HG02884 (cell line): ENCODE results near the gene ATP4A.

Experiments used
- ATAC-seq: cut with Tn5 transposase; IDR thresholded peaks from one replicate; pipeline ENCODE4 v1.9.1; 2021; ENCODE audit warnings: mild to moderate bottlenecking, moderate library complexity; ENCODE audit not compliant: unreplicated experiment

The ATP4A gene

DNA sequence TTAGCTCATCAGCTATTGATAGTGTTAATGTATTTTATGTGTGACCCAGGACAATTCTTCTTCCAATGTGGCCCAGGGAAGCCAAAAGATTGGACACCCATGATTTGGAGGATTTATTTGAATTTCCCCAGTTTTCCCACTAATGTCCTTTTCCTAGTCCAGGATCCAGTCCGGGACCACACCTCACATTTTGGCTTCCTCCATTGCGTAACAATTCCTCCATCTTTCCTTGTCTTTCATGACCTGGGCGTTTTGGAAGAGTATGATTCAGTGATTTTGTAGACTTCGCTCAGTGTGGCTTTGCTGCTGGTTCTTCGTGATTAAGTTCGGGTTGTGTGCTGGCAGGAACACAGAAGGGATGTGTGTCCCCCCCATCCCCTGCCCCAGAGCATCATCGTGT is 3.3 kb upstream of the ATP4A start:
- ATAC-seq = no peak

DNA sequence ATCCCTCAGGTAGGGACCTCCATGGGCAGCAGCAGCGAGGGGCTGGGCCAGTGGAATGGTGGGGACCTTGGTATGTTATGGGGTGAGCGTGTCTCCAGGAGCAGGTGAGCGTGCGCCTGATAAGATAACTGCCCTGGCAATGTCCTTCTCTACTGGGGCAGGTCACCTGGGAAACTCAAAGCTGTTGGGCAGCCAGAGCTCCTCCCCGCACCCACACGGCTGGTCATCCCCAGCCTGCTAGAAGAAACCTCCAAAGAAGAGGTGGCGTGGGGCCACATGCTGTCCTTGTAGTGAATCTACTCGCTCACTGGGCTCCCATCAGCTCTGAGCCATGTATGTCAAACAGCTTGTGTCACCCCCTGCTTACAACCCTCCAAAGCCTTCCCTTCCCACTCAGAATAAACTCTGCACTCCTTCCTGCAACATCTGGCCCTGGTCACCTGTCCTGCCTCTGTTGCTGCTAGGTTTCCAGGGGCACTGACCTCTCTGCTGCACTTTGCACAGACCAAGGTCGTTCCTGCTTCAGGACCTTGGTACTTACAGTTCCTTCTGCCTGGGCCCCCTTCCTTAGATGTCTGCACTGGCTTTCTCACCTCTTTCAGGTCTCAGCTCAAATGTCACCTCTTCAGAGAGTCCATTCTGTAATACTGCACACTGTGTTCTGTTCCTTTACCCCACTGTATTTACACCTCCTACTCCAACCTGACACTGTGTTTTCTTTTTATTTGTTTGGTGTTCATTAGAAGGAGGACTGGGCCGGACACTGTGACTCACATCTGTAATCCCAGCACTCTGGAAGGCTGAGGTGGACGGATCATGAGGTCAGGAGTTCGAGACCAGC is 1.8 kb upstream of the ATP4A start:
- no peak for ATAC-seq

DNA sequence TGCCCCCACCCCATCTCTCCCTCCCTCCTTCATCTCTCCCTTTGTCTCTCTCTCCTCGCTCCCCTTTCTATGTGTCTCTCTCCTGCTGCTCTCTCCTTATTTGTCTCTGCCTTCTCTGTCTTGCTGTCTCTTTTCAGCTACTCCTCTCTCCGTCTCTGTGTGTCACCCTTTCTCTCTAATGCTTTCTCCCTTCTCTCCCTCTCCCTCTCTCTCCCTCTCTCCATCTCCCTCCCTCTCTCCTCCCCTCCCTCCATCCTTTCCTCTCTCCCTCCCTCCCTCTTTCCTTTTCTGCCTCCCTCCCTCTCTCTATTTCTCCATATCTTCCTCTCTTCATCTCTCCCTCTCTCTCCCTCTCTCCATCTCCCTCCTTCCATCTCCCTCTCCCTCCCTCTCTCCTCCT is 682 bp downstream of the ATP4A start:
- no peak for ATAC-seq

DNA sequence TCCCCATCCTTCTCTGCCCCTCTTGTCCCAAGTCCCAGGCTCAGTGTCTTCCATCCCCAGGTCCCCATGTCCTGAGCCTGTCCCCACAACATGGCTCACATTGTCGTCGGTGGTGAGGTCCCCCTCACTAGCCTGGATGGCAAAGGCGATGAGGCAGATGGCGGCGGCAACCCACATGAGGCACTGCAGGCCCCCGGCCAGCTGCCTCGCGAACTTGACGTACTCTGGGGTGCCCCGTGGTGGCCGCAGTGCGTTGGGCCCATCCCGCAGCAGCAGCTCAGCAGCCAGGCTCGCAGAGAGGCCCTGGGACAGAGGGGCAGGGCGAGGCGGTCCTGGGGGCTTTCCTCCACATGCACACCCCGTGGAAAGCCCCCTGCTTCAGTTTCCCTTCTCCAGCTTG is 1.1 kb downstream of the ATP4A start:
- ATAC-seq = no peak

DNA sequence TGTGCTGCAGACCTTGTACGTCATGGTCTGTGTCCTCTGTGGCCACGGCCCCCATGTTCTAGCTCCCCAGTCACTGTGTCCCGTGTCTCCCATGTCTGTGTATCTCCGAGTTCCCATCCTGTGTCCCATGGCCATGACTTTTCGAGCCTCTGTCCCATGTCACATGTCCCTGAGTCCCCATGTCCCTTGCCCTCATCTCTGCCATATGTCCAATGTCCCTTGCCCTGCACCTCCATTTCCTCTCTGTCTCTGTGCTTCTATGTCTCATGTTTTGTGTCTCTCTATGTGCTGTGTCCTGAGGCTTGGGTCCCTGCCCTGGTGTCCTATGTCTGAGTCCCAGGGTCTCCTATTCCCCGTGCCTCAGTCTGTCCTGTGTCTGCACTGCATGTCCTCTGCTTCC is 2.0 kb downstream of the ATP4A start:
- ATAC-seq = no peak

DNA sequence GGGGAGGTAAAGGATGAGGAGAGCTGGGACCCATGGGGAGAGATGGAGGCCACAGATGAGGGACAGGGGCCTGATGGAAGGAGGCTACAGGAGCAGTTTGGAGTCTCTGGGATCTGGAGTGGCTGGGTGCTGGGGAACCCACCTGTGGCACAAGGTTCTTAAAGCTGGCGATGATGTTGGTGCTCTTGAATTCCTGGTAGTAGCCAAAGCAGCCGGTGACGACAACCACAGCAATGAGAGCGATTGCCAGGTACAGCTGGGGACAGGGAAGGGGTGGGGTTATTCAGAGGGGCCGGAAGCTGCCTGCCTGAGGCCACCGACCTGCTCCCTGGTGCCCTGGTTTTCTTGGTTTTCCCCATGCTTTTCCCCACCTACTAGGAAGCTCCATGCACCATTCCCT is 2.8 kb downstream of the ATP4A start:
- ATAC-seq = no peak

DNA sequence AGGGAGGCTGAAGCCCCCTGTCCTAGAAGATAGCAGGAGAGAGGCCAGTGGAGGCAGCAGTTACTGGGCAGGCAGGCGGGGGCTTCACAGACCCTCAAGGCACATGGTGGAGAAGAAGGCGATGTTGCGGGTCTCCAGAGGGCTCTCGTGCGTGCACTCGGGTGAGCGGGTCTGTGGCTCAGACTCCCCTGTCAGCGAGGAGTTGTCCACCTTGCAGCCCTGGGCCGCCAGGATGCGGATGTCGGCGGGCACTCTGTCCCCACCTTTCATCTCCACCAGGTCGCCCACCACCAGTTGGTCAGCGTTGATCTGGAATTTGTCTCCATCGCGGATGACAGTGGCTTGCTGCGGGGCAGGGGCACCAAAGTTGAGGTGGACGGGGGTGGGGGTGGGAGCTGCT is 3.2 kb downstream of the ATP4A start:
- ATAC-seq = no peak

DNA sequence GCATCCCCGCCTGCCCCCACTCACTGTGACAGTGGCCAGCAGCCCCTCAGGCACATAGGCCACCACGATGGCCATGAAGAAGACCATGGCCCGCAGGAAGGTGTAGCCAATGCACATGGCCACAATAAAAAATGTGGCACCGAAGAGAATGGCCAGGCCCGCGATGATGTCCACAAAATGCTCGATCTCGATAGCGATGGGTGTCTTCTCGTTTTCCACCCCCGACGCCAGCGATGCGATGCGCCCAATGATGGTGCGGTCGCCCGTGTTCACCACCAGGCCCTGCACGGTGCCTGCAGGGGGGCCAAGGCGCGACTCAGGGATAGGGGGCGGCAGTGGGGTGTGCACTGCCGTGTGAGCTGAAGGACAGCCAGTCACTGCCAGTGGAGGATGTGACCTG is 3.7 kb downstream of the ATP4A start:
- ATAC-seq = no peak

DNA sequence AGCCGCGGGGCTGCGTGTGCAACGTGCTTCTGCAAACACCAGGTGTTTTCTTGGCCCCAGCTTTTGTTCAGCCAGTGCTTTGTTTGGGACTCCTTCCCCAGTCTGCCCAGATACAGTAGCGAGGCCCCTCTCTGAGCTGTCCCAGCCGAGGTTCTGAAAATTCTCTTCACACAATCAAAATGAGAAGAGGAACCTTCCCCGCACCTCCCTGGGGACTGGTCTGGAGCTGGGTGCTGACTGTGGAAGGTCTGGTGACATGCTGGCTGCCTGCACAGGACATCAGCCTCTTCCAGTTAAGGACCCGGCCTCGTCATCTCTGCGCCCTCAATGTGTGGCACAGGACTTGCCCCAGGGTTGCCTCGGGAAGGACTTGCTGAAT is 4.2 kb downstream of the ATP4A start:
- no peak for ATAC-seq

DNA sequence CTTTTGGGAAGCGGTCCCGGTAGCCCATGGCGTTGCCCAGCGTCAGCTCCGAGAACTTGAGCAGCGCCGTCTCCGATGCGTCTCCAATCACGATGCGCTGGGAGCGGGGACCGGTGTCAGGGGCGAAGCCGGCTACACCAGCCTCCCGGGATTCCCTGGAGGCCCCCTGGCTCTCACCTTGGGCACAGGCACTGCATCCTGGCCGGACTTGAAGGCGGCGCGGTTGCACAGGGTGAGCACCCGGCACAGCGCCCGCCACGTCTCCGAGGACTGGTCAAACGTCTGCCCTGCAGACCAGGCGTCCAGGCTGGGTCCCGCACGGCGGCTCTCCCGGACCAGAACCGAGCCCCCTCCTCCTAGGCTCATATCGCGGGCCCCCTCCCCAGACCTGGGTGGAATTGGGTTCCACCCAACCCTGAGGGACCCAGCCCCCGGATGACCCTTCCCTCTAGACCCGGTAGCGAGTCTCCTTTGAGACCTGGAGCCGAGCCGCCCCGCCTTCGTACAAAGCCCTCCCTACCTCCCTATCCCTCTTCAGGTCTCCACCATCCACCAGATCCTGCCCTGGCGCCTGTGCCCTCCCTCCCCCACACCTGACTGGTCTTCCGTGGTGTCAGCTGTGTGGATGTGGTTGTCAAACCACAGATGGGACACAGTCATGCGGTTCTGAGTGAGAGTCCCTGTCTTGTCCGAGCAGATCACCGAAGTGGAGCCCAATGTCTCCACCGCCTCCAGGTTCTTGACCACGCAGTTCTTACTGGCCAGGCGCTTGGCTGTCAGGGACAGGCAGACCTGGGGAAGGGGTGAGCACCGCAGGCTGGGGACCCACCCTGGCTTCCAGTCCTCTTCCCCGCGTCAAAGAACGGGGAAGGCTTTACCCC is 4.8 kb downstream of the ATP4A start:
- ATAC-seq = no peak

DNA sequence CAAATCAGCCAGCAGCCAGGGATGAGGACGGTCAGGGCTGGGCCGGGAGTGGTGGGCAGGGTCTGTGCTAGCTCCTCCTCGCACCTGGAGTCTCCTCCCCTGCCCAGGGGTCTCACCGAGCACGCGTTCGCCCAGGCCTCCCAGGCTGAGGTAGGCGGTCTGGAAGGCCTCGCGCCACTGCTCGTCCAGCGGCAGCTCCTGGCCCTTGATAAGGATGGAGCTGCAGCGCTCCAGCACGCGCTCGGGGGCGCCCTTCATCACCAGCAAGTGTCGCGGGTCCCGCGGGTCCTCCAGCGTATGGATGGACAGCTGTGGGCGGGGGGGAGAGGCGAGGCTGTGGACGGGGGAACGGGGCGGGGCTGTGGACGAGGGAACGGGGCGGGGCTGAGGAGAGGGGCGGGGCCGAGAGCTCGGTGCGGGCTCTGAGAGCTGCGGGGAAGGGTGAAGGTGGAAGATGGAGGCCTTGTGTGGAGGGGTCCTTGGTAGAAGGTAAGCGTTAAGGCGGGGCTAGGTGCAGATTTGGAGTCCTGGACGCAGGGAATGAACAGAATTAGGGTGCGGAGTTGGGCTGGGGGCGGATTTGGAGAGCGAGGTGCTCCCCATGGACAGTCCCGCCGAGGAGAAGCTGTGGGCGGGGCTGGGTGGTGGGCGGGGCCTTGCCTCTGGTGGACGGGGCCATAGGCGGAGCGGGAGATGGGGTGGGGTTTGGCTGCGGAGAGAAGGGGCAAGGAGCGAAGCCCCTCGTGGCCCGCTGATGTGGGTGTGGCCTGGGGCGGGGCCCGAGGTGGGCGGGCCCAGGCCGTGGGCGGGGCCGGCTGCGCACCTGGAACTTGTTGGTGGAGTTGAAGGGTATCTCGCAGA is 5.7 kb downstream of the ATP4A start:
- no peak for ATAC-seq

DNA sequence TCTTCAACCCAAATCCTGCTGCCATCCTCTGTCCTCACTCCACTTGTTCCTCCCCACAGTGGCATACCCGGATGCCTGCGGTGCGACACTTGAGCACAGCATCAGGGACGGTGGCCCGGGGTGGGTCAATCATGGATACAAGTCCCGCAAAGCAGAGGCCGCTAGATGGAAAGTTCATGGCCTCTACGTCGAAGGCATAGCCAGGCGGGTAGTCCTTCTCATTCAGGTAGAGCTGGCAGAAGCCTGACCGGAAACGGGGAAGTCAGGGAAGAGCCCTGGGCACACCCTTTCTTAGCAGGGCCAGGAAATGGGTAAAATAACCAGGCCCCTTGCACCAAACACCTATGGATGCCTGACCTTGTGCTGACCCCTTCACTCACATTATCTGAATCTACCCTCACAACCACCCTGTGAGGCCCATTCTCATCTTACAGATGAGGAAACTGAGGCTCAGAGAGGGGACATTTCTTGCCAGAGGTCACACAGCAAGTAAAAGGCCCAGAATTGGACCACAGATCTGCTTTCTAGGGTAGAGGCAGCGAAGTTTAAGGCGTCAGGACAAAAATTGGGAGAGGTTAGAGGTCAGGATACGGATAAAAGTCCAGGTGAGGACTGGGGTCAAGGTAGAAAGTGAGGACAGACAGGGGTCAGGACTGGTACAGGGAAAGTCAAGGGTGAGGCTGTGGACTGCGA is 6.5 kb downstream of the ATP4A start:
- no peak for ATAC-seq

DNA sequence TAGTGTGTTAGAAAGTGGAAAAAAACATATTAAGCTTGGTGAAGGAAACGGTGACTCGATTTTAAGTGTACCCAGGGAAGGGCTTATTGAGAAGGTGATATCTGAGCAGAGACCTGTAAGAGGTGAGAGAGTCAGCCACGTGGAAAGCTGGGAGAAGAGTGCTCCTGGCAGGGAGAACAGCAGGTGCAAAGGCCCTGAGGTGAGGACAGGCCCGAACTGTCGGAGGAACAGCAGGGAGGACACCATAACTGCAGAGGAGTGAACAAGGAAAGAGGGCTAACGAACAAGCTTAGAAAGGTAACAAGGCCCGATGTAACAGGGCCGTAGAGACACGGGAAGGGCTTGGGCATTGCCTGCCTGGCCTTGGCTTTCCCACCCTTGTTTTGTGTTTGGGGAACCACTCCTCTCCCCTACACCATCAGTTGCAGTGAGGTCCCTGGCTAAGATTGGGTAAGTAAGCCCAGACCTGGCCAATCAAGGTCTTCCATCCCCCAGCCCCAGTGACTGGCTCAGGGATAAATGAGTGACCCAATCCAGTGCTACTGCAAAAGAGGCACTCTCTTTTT is 7.3 kb downstream of the ATP4A start:
- ATAC-seq = no peak

DNA sequence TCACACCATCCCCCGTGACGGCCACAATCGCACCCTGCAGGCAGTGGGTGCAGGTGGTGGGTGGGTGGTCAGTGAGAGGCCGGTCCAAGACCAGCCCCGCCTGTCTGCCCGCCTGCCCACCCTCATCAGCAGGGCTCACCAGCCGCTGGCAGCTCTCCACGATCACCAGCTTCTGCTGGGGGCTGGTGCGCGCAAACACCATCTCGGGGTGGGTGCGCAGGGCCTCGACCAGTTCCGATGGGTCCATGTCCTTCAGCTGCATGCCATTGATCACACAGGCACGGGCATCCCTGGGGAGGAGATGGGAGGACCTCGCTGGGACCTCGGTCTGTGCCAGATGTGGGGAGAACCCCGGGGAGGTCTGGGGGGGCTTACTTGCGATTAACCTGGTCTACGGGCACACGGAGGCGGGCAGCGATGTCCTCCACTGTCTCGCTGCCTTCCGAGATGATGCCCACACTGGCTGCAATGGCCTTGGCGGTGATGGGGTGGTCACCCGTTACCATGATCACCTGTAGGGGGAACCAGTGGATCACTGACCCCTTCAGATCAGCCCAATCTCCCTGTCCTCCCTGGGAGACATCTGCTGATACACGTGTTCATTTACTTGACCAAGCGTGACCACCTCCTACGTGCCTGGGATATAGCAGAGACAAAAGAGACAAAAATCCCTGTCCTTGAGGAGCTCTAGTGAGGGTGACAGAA is 8.0 kb downstream of the ATP4A start:
- ATAC-seq = no peak

DNA sequence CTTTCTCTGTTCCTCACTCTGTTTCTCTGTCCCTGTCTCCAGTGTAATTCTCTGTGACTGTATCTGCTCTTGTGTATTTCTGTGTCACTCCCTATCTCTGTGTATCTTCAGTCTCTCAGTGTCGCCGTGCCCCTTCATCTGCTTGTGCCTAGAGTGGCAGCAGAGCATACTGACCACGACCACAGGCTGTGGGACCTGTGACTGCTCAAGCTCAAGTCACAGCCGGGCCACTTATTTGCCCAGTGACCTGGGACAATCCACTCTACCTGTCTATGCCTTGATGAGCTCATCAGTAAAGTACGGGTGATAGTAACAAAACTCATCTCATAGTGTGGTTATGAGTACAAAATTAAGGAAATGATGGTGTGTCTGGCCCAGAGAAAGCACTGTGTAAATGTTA is 9.4 kb downstream of the ATP4A start:
- no peak for ATAC-seq

DNA sequence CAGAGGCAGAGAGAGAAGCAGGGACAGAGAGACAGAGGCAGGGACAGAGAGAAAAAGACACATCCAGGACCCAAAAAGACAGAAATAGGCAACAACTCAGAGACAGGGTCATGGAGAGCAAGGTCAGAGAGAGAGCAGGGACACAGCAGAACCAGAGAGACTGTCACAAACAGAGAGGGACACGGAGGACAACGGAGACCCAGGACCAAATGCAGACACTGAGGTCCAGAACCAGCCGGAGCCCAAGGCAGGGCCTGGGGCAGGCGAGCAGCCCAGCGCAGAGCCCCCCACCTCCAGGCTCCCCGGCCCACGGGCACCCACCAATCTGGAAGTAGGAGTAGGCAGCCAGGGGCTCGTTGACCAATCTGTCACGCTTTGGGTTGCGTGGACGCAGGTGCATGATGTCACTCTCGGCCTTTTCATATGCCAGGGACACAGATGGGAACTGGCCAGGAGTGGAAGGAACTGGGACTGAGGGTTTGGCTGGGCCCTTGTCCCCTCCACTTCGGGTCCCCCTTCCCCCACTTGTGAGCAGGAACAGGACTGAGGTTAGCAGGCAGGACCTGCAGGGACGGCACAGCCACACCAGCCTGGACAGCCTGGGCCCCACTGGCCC is 10.0 kb downstream of the ATP4A start:
- no peak for ATAC-seq

DNA sequence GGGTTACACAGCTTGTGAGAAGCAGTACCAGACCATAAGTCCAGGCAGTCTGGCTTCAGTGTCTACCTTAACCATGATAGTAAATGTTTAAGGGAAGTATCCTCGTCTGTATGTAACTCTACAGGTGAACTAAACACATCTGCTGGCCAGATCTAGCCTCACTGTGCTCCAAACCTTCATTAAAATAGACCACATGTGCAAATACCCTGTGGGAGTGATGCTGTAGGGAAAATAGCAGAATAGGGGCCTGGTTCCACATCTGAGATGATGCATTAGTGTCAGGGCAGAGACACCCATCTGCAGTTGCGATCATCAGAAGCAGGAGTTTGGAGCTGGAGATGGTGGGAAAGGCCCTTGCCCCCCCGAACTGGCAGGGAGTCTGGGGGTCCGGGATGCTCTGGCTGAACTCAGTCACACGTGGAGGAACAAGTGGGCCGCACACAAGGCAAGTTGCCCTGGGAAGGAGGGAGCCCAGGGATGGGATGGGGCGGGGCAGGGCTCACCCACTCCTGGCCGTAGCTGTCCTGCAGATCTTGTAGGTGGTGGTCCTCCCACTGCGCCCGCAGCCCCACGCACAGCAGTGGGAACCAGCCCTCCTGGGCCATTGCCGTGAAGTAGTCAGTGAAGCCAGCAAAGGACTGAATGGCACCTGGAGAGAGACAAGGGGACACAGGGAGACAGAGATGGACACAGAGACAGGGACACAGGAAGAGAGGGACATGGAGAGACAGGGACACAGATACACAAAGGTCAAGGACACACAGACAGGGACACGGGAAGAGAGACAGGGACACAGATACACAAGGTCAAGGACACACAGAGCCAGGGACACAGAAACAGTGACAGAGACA is 10.7 kb downstream of the ATP4A start:
- ATAC-seq = no peak

DNA sequence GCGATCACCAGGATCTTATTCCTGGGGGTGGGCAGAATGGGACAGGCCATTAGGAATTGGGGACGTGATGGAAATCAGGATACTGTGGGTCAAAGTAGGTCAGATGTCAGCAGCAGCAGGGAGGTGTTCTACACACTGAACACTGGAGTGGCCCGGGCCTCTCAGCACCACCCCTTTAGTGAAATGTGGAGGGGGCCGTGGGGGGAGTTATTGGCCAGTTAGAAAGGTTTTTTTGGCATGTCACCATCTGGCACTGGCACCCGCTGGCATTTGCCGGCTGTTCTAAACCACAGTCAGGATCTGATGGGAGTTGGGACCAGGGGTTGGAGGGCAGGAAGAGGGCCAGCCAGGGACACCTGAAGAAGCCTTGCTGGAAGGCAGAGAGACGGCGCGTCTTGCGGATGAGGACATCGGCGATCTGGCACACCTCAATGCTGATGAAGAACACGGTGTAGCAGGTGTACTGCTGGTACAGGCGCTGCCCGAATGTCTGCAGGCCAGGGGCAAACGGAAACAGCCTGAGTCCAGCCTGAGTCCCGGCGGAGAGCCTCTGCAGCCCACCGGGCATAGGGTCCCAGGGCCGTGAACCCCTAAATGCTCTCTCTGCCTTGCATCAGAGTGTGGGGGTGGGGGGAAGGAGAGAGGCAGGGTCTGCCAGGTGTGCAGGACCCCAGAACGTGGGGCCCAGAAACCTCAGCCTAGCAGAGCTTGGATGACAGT is 12.2 kb downstream of the ATP4A start:
- ATAC-seq = no peak
